Measurements from ENCODE around the gene BRD7. TPM values are rescaled to one million over a fixed set of nuclear protein-coding genes. Genes with fewer than 3 reads are reported as not detected.

Gene BRD7
- total RNA-seq, 1 experiment from 2014 or later = 76.6 TPM

- Histone ChIP-seq H3K36me3 (ENCODE audit: low read depth) (no peaks in the 10 kb centered on the region), H3K4me2 (no peak overlapping the region), H3K79me2 (ENCODE audit: low read depth) (no peaks in the 10 kb centered on the region), H3K4me3 (no peak overlapping the region), H3F3A (ENCODE audit: insufficient read depth, low read depth) (peaks cover 10% of the 10 kb centered on the region; the same call in 1 of the 2 replicates), H3K27me3 (ENCODE audit: insufficient read depth, low read depth) (no peaks in the 10 kb centered on the region), H3K9me3 (ENCODE audit: insufficient read depth, low read depth) (no peaks in the 10 kb centered on the region), H3K9me2 (ENCODE audit: insufficient read depth) (no peaks in the 10 kb centered on the region), H4K20me1 (ENCODE audit: insufficient read depth) (peaks cover 3% of the 10 kb centered on the region; the same call in 1 of the 2 replicates), H3K4me1 (replicated peaks; ENCODE audit: insufficient read depth) (peaks cover 11% of the 10 kb centered on the region), H2AFZ (no peak overlapping the region), H3K27ac (no peak overlapping the region)
- TF ChIP-seq EZH2 (IDR thresholded peaks at IDR 0.05; ENCODE audit: low read depth) = no peak
- TF ChIP-seq CTCF (conservative IDR thresholded peaks at IDR 0.05) = no peak
- BruUV-seq (replicated peaks) = no TSS peak
- CTCF ChIA-PET = no interaction called here
- DNase-seq = no peak
- intact Hi-C loops (cut with micrococcal nuclease; ENCODE audit: unreplicated experiment) = no loop called here
- POLR2A ChIA-PET (ENCODE audit: unreplicated experiment) = no interaction called here
Observed at GRCh38 chr16:50275428-50276325, 93.1 kb downstream of the BRD7 start.

- H4K20me1 ChIP-seq (ENCODE audit: insufficient read depth) = peaks cover 3% of the 10 kb centered on the region; the same call in 1 of the 2 replicates
- H2AFZ ChIP-seq = no peak overlapping the region
- ChIA-PET CTCF (no interaction called here), POLR2A (ENCODE audit: unreplicated experiment) (no interaction called here)
- H3K36me3 ChIP-seq (ENCODE audit: low read depth) = no peaks in the 10 kb centered on the region
- no peak overlapping the region for H3K27ac ChIP-seq
- H3K4me3 ChIP-seq = no peak overlapping the region
- no peaks in the 10 kb centered on the region for H3K27me3 ChIP-seq (ENCODE audit: insufficient read depth, low read depth)
- H3K9me2 ChIP-seq (ENCODE audit: insufficient read depth) = no peaks in the 10 kb centered on the region
- intact Hi-C loops (cut with micrococcal nuclease; ENCODE audit: unreplicated experiment) = no loop called here
- no TSS peak for BruUV-seq (replicated peaks)
- peaks cover 10% of the 10 kb centered on the region; the same call in 1 of the 2 replicates for H3F3A ChIP-seq (ENCODE audit: insufficient read depth, low read depth)
- TF ChIP-seq CTCF (conservative IDR thresholded peaks at IDR 0.05) = no peak
- TF ChIP-seq EZH2 (IDR thresholded peaks at IDR 0.05; ENCODE audit: low read depth) = no peak
- DNase-seq = no peak
- H3K4me1 ChIP-seq (replicated peaks; ENCODE audit: insufficient read depth) = peaks cover 11% of the 10 kb centered on the region
- no peaks in the 10 kb centered on the region for H3K79me2 ChIP-seq (ENCODE audit: low read depth)
- H3K9me3 ChIP-seq (ENCODE audit: insufficient read depth, low read depth) = no peaks in the 10 kb centered on the region
- H3K4me2 ChIP-seq = no peak overlapping the region
Observed at GRCh38 chr16:50275098-50275415, 93.7 kb downstream of the BRD7 start.

GRCh38 chr16:50274326-50275097, 94.3 kb downstream of the BRD7 start:
- Histone ChIP-seq H3K4me3 (no peak overlapping the region), H3K79me2 (ENCODE audit: low read depth) (no peaks in the 10 kb centered on the region), H4K20me1 (ENCODE audit: insufficient read depth) (peaks cover 3% of the 10 kb centered on the region; the same call in 1 of the 2 replicates), H3F3A (ENCODE audit: insufficient read depth, low read depth) (peaks cover 10% of the 10 kb centered on the region; the same call in 1 of the 2 replicates), H3K36me3 (ENCODE audit: low read depth) (no peaks in the 10 kb centered on the region), H3K27me3 (ENCODE audit: insufficient read depth, low read depth) (no peaks in the 10 kb centered on the region), H3K4me1 (replicated peaks; ENCODE audit: insufficient read depth) (peaks cover 11% of the 10 kb centered on the region), H3K27ac (no peak overlapping the region), H2AFZ (no peak overlapping the region), H3K9me3 (ENCODE audit: insufficient read depth, low read depth) (no peaks in the 10 kb centered on the region), H3K9me2 (ENCODE audit: insufficient read depth) (no peaks in the 10 kb centered on the region), H3K4me2 (no peak overlapping the region)
- intact Hi-C loops (cut with micrococcal nuclease; ENCODE audit: unreplicated experiment) = no loop called here
- ChIA-PET CTCF (interaction anchor here (0.7 kb wide), 1 partner anchor 68 kb away, joined by 3 read pairs; no protein-coding TSS in a partner anchor), POLR2A (ENCODE audit: unreplicated experiment) (no interaction called here)
- no peak for DNase-seq
- TF ChIP-seq EZH2 (IDR thresholded peaks at IDR 0.05; ENCODE audit: low read depth) (no peak), CTCF (conservative IDR thresholded peaks at IDR 0.05) (no peak)
- BruUV-seq (replicated peaks) = no TSS peak

Measured in PC-9 (cell line).